GM19328 (cell line): ENCODE data around the gene MMAA.
"Not testable (repeated sequence)": the region's sequence is repeated elsewhere in the genome, so short reads cannot be mapped to it uniquely, and the experiment has no call there.

ENCODE experiments used
- ATAC-seq: cut with Tn5 transposase; IDR thresholded peaks from one replicate; pipeline ENCODE4 v1.9.1; 2021; ENCODE audit warnings: mild to moderate bottlenecking, moderate library complexity; ENCODE audit not compliant: unreplicated experiment

The MMAA gene

GRCh38 chr4:145626623-145626982, 7.4 kb downstream of the MMAA start:
- ATAC-seq: no peak

- no peak for ATAC-seq
Observed at GRCh38 chr4:145635117-145635516, 15.9 kb downstream of the MMAA start.

GRCh38 chr4:145635630-145636029, 16.4 kb downstream of the MMAA start:
- no peak for ATAC-seq

DNA sequence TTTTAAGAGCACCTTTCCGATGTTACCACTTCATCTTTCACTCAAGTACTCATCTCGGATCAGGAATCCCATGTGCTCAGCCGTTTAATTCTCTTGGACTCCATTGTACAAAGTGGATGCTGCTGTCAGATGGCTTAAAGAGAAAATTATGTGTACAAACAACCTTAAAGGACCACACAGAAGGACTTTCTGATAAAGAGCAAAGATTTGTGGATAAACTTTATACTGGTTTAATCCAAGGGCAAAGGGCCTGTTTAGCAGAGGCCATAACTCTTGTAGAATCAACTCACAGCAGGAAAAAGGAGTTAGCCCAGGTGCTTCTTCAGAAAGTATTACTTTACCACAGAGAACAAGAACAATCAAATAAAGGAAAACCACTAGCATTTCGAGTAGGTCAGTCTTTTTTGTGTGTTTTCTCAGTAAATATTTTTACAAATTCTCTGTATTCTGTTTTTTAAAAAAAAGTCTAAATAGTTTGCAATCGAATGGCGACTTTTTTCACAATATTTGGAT, 20.1 kb downstream of the MMAA start:
- ATAC-seq: no peak

DNA sequence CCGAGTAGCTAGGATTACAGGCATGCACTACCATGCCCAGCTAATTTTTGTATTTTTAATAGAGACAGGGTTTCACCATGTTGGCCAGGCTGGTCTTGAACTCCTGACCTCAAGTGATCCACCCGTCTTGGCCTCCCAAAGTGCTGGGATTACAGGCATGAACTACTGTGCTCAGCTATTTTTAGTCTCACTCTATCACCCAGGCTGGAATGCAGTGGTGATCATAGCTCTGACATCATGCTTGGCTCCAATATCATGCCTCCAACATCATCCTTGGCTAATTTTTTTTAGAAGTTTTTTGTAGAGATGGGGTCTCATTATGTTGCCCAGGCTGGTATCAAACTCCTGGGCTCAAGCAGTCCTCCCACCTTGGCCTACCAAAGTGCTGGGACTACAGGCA, 21.1 kb downstream of the MMAA start:
- not testable (repeated sequence) for ATAC-seq

GRCh38 chr4:145643295-145643694, 24.1 kb downstream of the MMAA start:
- no peak for ATAC-seq

- ATAC-seq: no peak
Observed at GRCh38 chr4:145644699-145645098, 25.5 kb downstream of the MMAA start.

DNA sequence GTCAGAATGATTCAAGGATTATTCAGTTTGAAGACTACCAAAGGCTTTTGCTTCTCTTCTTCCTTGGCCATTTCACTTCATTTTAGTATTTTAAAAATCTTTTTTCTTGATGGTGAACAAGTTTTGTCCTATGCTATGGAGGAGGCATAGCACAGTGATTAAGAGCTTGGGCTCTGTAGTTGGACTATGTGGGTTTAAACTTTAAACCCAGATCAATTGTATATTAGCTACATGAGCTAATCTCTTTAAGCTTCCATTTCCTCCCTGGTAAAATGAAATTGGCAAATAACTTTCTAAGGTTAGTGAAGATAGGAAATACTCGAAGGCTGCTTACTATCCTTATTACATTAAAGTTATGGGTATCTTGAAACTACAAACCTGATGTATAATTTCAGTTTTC, 37.0 kb downstream of the MMAA start:
- ATAC-seq: no peak

DNA sequence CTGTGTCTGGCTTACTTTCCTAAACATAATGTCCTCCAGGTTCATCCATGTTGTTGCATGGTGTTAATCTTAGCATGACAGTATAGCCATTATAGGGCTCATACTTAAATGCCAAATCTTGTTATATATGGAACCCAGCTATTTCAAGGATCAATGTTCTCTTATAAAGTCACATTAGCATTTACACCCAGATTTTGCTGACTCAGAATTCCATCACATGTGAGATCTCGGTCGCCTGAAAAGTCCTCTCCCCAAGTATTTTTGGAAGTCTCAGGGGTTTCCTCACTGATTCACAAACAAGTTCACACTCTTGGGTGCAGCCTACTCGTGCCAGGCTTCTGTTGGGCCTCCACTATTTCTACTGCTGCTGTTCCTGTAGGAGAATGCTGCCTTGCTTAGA, 40.9 kb downstream of the MMAA start:
- no peak for ATAC-seq

DNA sequence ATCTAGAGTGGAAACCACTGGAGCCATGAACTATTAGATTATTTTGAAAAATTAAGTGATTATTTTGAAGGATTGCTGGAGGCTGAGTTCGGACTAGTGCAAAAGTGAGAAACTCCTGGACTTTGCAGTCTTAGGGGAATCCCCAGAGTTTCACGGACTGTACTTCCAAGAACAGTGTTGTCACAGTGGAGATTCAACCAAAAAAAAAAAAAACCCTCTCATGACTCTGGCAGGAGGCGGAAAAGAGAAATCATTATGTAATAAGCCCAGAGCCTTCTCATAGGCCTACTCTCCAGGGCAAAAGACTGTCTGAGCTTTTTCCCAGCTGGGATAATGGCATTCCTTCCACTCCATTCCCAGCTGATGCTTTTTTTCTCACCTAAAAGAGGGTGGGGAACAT, 44.0 kb downstream of the MMAA start:
- ATAC-seq: no peak

GRCh38 chr4:145665773-145666172, 46.6 kb downstream of the MMAA start:
- no peak for ATAC-seq

GRCh38 chr4:145670422-145670821, 51.2 kb downstream of the MMAA start:
- ATAC-seq: no peak

GRCh38 chr4:145679520-145679919, 60.3 kb downstream of the MMAA start:
- no peak for ATAC-seq

- no peak for ATAC-seq
Observed at GRCh38 chr4:145679991-145680455, 60.8 kb downstream of the MMAA start, which contains the start of gene C4orf51. C4orf51 (plus strand) TSS chr4:145680146; CDS start chr4:145680204, 58 bp downstream.

DNA sequence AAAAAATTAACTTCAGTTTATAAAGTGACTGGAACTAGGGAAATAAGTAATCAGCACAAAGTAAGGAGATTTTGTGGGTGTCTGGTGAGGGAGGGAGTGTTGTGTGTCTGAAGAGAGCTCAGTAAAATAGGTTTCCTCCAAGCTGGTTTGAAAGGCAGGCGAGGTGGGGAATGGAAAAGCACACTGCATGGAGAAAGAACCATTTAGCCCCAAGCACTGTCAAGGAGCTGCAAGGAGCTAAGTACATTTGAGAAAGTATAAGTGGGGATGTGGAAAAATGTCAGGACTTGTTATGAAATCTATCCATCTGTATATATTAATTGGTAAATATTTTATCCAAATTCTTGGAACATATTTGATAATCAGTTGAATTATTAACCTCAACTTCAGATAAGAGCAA, 61.7 kb downstream of the MMAA start:
- no peak for ATAC-seq

DNA sequence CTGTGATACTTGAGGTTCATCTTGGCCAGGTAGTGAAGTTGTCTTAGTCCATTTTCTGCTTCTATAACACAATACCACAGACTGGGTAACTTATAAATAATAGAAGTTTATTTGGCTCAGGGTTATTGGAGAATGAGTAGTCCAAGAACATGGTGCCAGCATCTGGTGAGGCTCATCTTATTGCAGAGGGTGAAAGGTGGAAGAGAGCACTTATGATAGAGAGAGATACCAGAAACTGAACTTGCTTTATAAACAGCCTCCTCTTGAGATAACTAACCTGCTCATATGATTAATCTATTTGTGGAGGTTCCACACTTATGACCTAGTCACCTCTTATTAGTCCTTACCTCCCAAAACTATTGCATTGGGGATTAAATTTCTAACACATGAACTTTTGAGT, 62.3 kb downstream of the MMAA start:
- no peak for ATAC-seq

DNA sequence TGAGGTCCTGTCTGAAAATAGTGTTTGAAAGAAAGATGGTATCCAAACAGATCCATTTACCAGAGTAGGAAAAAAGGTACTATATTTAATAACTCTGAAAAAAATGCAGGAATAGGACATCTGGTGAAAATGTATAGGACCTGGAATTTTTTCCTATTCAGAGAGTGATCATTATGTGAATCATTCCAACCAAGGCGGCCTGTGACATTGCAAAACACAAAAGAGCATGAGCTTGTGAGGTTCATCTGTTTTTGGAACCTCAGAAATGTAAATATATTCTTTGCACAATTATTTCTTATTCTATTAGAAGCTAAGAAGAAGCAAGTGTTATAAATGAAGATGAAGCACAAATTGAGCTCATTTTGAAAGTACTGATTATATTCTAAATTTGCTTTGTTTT, 62.8 kb downstream of the MMAA start:
- ATAC-seq: no peak

DNA sequence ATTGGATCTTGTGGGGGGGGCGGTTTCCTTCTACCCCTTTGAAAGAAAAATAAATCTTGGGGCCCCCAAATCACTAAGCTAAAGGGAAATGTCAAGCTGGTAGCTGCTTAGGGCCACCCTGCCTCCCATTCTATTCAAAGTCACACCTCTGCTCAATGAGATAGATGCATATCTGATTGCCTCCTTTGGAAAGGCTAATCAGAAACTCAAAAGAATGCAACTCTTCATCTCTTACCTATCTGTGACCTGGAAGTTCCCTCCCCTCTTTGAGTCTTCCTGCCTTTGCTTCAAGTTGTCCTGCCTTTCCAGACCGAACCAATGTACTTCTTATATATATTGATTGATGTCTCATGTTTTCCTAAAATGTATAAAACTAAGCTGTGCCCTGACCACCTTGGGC, 67.8 kb downstream of the MMAA start:
- no peak for ATAC-seq

DNA sequence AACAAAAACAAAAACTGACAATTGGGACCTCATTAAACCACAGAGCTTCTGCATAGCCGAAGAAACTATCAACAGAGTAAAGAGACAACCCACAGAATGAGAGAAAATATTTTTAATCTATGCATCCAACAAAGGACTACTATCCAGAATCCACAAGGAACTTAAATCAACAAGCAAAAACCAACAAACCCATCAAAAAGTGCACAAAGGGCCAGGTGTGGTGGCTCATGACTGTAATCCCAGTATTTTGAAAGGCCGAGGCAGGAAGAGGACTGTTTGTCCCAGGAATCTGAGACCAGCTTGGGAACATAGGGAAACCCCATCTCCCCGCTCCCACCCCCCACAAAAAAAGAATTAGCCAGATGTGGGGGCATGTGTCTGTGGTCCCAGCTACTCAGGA, 71.4 kb downstream of the MMAA start:
- no peak for ATAC-seq

- ATAC-seq: not testable (repeated sequence)
Observed at GRCh38 chr4:145691416-145691815, 72.2 kb downstream of the MMAA start.

- no peak for ATAC-seq
Observed at GRCh38 chr4:145694929-145695328, 75.7 kb downstream of the MMAA start.

DNA sequence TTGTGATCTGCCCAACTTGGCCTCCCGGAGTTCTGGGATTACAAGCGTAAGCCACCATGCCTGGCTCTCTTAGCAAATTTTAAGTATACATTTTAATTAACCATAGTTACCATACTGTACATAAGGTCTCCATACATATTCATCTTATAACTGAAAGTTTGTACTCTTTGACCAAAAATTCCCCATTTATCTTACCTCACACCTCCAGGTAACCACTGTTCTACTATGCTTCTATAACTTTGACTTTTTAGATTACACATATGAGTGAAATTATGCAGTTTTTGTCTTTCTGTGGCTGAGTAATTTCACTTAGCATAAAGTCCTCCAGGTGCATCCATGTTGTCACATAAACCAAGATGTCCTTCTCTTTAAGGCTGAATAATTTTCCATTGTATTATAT, 78.1 kb downstream of the MMAA start:
- ATAC-seq: no peak

- no peak for ATAC-seq
Observed at GRCh38 chr4:145698507-145698906, 79.3 kb downstream of the MMAA start.
